GM23248 (cell line): ENCODE measurements around the gene MYO18B. TPM values are rescaled to one million over a fixed set of nuclear protein-coding genes. Genes with fewer than 3 reads are reported as not detected.

Experiments
- DNase-seq: peaks from one replicate; pipeline ENCODE4 v3.0.0-alpha.2; 2015
- H2AFZ ChIP-seq: fragments of 200-600 bp; sonication (generic); 2 replicates; pipeline ENCODE4 v1.6.1; 2016; ENCODE audit warnings: antibody characterized with exemption
- H3F3A ChIP-seq: fragments of 200-600 bp; sonication (generic); 2 replicates; pipeline ENCODE4 v1.6.1; 2016; ENCODE audit warnings: mild to moderate bottlenecking, antibody characterized with exemption, mixed run types; ENCODE audit not compliant: insufficient read depth
- H3K27ac ChIP-seq: fragments of 200-600 bp; sonication (generic); 2 replicates; pipeline ENCODE4 v1.5.1; 2016; ENCODE audit warnings: mild to moderate bottlenecking
- H3K27me3 ChIP-seq: fragments of 200-600 bp; sonication (generic); replicated peaks from 2 replicates; pipeline ENCODE4 v1.6.1; 2016; ENCODE audit warnings: mild to moderate bottlenecking; ENCODE audit not compliant: insufficient read depth
- H3K36me3 ChIP-seq: fragments of 200-600 bp; sonication (generic); 2 replicates; pipeline ENCODE4 v1.6.1; 2016; ENCODE audit warnings: low read depth, mild to moderate bottlenecking
- H3K4me1 ChIP-seq: fragments of 200-600 bp; sonication (generic); 2 replicates; pipeline ENCODE4 v1.6.1; 2016; ENCODE audit warnings: mild to moderate bottlenecking; ENCODE audit not compliant: insufficient read depth
- H3K4me2 ChIP-seq: fragments of 200-600 bp; sonication (generic); one replicate; pipeline ENCODE4 v1.6.1; 2016; ENCODE audit warnings: mild to moderate bottlenecking; ENCODE audit not compliant: unreplicated experiment
- H3K4me3 ChIP-seq: fragments of 200-600 bp; sonication (generic); 2 replicates; pipeline ENCODE4 v1.5.1; 2016; ENCODE audit warnings: mild to moderate bottlenecking
- H3K79me2 ChIP-seq: fragments of 200-600 bp; sonication (generic); 2 replicates; pipeline ENCODE4 v1.6.1; 2016; ENCODE audit warnings: mild to moderate bottlenecking; ENCODE audit not compliant: insufficient read depth
- H3K9ac ChIP-seq: fragments of 200-600 bp; sonication (generic); 2 replicates; pipeline ENCODE4 v1.6.1; 2016; ENCODE audit warnings: mild to moderate bottlenecking
- H3K9me2 ChIP-seq: fragments of 200-600 bp; sonication (generic); 2 replicates; pipeline ENCODE4 v1.6.1; 2016; ENCODE audit warnings: mixed run types, mild to moderate bottlenecking, moderate library complexity; ENCODE audit not compliant: insufficient read depth
- H3K9me3 ChIP-seq: fragments of 200-600 bp; sonication (generic); one replicate; pipeline ENCODE4 v1.6.1; 2017; ENCODE audit warnings: low read depth
- H4K20me1 ChIP-seq: fragments of 200-600 bp; sonication (generic); 2 replicates; pipeline ENCODE4 v1.6.0; 2016; ENCODE audit not compliant: insufficient read depth
- EZH2 ChIP-seq: fragments of 200-600 bp; sonication (generic); IDR thresholded peaks from 2 replicates; pipeline ENCODE4 v1.6.1; 2018; ENCODE audit warnings: antibody characterized with exemption, mild to moderate bottlenecking; ENCODE audit not compliant: insufficient read depth, poor library complexity, severe bottlenecking
- EZH2phosphoT487 ChIP-seq: fragments of 200-600 bp; sonication (generic); IDR thresholded peaks from 2 replicates; pipeline ENCODE4 v1.6.1; 2018; ENCODE audit warnings: antibody characterized with exemption, moderate library complexity, mild to moderate bottlenecking, low read depth; ENCODE audit not compliant: insufficient read depth
- WGBS, 2 experiments: methylation state at CpG; one replicate each; pipeline ENCODE4 v1.1.6; 2015 to 2017; ENCODE audit warnings: low lambda C conversion rate in 2 of 2, low coverage in 1 of 2; ENCODE audit errors: missing lambda C conversion rate in 2 of 2; 5-methylcytosine and 5-hydroxymethylcytosine counted together
- in situ Hi-C: fragments of 300-500 bp; cut with MboI; formaldehyde crosslinking; loops from 2 replicates; pipeline ENCODE4 v1.15.0; 2020
- polyA plus RNA-seq: library from polyadenylated mRNA; unstranded; fragments of >200 nt; fragmentation: Nextera tagmentation; extraction: Ambion mirVana; gene quantifications from 2 replicates; pipeline ENCODE4 v1.2.1, GENCODE V29; 2016
- total RNA-seq: library from RNA; depleted of rRNA; stranded (reverse); fragments of >200 nt; shearing (Covaris generic); gene quantifications from 2 replicates; pipeline ENCODE4 v1.2.3, GENCODE V29; 2014

Gene MYO18B
- total and polyA plus RNA-seq, 2 experiments from 2014 or later: not detected

DNA sequence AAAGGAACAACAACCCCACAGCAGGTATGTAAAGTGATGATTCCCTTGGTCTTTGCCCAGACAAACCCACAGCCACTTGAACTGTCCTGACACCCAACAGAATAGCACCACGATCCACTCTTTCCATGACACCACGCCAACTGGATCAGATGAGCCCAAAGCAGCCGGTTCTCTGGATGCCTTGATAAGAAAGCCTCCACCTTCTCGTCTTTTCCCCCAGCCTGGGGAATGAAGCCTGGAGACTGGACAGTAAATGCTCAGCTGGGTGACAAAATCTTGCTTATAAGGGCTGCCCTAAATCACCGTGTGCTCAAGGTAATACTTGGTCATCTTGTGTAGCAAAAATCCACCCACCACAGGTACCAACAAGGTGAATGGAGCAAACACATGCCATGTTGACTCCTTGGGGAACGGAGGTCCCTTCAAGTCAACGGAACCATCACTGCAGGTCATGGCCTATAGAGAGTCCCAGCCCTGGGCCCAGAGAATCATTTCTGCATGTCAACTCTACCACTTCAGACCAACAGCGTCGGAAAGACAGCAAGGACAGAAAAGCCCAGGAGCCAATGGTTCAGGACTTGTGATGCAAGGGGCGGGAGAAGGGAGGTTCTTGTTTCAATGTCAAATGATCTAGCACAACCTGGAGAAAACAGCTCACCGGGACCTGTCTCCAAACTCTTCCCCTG lies 2.2 kb upstream of the MYO18B start:
- Histone ChIP-seq H3K27ac (no peak overlapping the region), H3K4me1 (no peaks in the 10 kb centered on the region), H3K9me3 (no peaks in the 10 kb centered on the region), H3K9ac (no peak overlapping the region), H3K4me2 (no peak overlapping the region), H3F3A (no peaks in the 10 kb centered on the region), H4K20me1 (no peaks in the 10 kb centered on the region), H3K36me3 (no peaks in the 10 kb centered on the region), H2AFZ (no peak overlapping the region), H3K9me2 (no peaks in the 10 kb centered on the region), H3K27me3 (no peaks in the 10 kb centered on the region), H3K79me2 (no peaks in the 10 kb centered on the region), H3K4me3 (no peak overlapping the region)
- DNase-seq: no peak
- in situ Hi-C loops: no loop called here
- 56 to 57% methylated on average over 11 of the region's 11 CpGs for WGBS, 2 experiments
- TF ChIP-seq EZH2 (no peak), EZH2phosphoT487 (no peak)

DNA sequence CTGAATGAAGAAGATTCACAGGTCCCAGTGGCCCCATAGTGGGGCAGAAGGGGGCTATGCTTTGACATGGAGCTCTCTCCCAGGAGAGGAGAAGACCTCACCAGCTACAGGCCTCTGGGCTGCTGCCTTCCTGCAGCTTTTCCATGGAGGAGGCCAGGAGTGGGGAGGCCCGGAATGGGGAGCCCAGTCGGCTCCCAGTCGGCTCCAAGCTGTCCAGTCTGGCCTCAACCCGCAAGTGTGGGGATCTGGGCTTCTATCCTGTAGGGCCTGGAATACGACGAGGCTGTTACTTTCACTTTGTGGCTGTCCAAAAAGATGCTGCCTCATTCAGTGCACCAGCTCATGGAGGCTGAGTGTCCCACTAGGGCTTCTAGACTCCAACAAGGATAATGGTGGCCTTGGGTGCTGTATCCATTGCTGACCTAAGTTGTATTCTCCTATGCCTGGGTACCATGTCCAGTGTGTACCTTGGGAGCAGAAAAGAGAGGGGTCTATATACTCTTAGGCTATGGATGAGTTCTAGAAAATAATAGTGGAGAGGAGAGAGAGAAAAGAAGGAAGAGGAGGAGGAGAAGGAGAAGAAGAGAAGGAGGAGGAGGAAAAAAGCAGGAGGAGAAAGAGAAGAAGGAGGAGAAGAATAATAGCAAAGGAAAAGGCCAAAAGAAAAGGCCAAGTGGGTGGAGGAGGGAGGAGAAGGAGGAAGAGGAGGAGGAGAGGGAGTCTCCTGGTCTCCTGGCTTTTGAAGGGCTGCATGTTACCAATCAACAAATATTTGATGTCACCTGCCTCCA lies 1.1 kb downstream of the MYO18B start:
- TF ChIP-seq EZH2 (no peak), EZH2phosphoT487 (no peak)
- in situ Hi-C loops: no loop called here
- Histone ChIP-seq H2AFZ (no peak overlapping the region), H3K79me2 (no peaks in the 10 kb centered on the region), H3K27me3 (no peaks in the 10 kb centered on the region), H3F3A (peaks cover 14% of the 10 kb centered on the region), H3K36me3 (no peaks in the 10 kb centered on the region), H3K4me3 (no peak overlapping the region), H3K4me2 (no peak overlapping the region), H3K9me3 (no peaks in the 10 kb centered on the region), H3K27ac (no peak overlapping the region), H3K9me2 (no peaks in the 10 kb centered on the region), H4K20me1 (no peaks in the 10 kb centered on the region), H3K4me1 (peaks cover 23% of the 10 kb centered on the region), H3K9ac (no peak overlapping the region)
- no peak for DNase-seq
- 54 to 61% methylated on average over 6 of the region's 6 CpGs for WGBS, 2 experiments

DNA sequence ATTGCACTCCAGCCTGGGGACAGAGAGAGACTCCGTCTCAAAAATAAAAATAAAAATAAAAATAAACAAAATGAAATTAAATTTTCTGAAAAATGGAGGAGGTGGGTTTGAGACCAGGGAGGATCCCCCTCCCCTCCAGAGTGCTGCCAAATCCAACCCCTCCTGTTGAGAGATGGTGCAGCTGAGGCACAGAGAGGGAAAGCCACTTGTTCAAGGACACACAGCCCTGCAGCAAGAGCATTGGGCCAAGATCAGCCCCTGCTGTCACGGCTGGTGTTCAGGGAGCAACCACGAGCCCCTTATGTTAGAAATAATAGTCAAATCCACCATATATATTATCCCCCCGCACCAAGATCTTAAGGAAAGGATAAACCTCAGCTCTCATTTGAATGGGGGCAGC lies 2.7 kb downstream of the MYO18B start:
- H3K4me3 ChIP-seq: no peak overlapping the region
- no peaks in the 10 kb centered on the region for H3K36me3 ChIP-seq
- no peaks in the 10 kb centered on the region for H3K9me3 ChIP-seq
- DNase-seq: no peak
- H3K4me1 ChIP-seq: peaks cover 24% of the 10 kb centered on the region
- TF ChIP-seq EZH2phosphoT487 (no peak), EZH2 (no peak)
- H3K27me3 ChIP-seq: no peaks in the 10 kb centered on the region
- 58 to 76% methylated on average over 3 to 4 of the region's 4 CpGs for WGBS, 2 experiments
- no peaks in the 10 kb centered on the region for H3K9me2 ChIP-seq
- no peak overlapping the region for H3K9ac ChIP-seq
- H4K20me1 ChIP-seq: no peaks in the 10 kb centered on the region
- no peaks in the 10 kb centered on the region for H3K79me2 ChIP-seq
- in situ Hi-C loops: no loop called here
- H3K4me2 ChIP-seq: no peak overlapping the region
- peaks cover 14% of the 10 kb centered on the region for H3F3A ChIP-seq
- no peak overlapping the region for H2AFZ ChIP-seq
- H3K27ac ChIP-seq: no peak overlapping the region

DNA sequence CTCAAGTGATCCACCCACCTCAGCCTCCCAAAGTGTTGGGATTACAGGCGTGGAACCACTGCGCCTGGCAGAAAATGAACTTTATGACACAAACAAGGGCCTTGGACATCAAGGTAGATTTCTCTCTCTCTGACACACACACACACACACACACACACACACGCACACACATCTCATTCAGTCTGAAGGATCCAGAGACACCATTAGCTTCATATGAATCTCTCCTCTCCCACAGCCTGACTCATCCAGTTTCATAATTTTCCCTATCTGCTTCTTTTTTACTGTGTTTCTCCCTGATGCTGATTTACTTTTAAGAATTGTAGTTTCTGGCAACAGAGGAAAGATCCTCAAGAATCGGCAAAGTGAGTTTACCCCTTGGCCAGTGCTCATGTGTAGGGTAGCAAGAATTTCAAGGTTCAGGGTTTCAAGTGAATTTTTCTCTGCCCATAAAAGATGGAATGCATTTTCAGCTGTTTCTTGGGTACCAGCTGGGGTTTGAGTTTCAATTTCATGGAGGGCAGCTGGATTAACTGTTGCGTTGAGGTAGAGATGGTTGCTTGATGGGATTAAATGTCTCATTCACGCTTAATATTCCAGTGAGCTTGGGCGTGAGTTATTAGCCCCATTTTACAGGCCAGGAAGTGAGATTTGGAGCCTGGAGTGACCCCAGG lies 3.5 kb downstream of the MYO18B start:
- Histone ChIP-seq H3K9me2 (no peaks in the 10 kb centered on the region), H3K27ac (peak overlapping the region; percentile 77), H2AFZ (peak overlapping the region; percentile 50; the same call in 1 of the 2 replicates), H3K4me2 (peak overlapping the region; percentile 62), H3K4me1 (peaks cover 24% of the 10 kb centered on the region), H3F3A (peaks cover 14% of the 10 kb centered on the region), H4K20me1 (no peaks in the 10 kb centered on the region), H3K27me3 (no peaks in the 10 kb centered on the region), H3K9me3 (no peaks in the 10 kb centered on the region), H3K9ac (peak overlapping the region; percentile 53), H3K4me3 (no peak overlapping the region), H3K79me2 (no peaks in the 10 kb centered on the region), H3K36me3 (no peaks in the 10 kb centered on the region)
- TF ChIP-seq EZH2 (no peak), EZH2phosphoT487 (no peak)
- in situ Hi-C loops: no loop called here
- 36 to 53% methylated on average over 7 of the region's 7 CpGs for whole genome bisulfite sequencing, 2 experiments
- peak; percentile 78 for DNase-seq
